ENCODE measurements around the gene GALR1.

GALR1 gene

DNA sequence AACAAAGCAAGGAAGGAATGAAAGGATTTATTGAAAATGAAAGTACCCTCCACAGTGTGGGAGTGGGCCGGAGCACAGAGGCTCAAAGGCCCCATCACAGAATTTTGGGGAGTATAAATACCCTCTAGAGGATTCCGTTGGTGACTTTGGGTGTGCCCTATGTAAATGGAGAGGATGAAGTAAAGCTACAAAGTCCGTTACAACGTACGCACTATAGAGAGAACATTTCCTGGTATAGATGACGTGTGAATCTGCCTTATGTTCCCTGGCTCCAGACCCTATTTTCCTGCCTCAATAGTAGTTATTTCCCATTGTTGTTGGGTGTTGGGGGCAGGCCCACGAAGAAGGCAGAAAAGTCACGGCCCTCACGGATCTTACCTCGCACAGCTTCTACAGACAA, 65.3 kb downstream of the GALR1 start:
- intact Hi-C loops (cut with DNase I): no loop called here
- no peak for DNase-seq

DNA sequence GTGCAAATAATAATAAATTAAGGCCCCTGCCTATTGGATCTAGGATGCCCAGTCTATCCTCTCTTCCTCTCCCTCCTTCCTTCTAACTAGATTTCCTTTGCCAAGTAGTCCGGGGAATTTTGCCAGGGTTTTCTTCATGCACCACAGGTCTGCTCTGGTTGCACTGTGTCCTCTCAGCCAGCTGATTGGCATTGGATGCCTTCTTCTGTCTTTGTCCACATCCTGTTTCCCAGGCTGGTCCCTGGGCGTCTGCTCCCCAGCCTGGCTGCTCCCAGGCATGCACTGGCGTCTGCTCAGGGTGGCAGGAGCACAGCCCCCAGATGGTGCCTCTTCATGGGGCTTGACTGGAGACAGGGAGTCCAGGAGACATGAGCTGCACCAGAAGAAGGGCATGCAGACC, 66.4 kb downstream of the GALR1 start:
- DNase-seq: no peak
- intact Hi-C loops (cut with DNase I): no loop called here

GRCh38 chr18:77316641-77317040, 67.0 kb downstream of the GALR1 start:
- intact Hi-C loops (cut with DNase I): no loop called here
- no peak for DNase-seq

DNA sequence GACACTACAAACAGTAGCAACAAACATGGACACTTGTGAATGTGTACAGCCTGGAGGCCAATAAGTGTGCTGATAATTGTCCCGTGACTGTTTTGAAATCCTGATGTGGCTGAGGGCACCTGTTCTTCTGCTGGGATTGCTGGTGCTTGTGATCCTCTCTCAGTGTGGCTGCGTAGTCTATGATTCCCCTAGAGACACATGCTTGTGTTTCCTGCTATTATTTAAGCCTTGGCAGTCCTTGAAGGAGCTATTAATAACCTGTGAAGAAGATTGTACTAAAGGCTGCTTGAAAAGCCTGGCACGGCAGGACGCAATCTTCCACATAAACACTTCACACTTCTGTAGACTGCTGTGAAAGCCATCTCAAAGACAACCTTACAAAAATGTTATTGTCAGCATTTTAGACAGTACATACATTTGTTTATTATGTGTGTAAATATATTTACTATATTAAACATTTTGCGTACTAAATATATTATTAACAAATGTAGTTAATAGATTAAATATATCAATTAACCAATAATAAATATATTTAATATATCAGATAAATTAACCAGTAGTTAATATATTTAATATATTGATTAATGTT, 71.4 kb downstream of the GALR1 start:
- no peak for DNase-seq
- intact Hi-C loops (cut with DNase I): no loop called here

DNA sequence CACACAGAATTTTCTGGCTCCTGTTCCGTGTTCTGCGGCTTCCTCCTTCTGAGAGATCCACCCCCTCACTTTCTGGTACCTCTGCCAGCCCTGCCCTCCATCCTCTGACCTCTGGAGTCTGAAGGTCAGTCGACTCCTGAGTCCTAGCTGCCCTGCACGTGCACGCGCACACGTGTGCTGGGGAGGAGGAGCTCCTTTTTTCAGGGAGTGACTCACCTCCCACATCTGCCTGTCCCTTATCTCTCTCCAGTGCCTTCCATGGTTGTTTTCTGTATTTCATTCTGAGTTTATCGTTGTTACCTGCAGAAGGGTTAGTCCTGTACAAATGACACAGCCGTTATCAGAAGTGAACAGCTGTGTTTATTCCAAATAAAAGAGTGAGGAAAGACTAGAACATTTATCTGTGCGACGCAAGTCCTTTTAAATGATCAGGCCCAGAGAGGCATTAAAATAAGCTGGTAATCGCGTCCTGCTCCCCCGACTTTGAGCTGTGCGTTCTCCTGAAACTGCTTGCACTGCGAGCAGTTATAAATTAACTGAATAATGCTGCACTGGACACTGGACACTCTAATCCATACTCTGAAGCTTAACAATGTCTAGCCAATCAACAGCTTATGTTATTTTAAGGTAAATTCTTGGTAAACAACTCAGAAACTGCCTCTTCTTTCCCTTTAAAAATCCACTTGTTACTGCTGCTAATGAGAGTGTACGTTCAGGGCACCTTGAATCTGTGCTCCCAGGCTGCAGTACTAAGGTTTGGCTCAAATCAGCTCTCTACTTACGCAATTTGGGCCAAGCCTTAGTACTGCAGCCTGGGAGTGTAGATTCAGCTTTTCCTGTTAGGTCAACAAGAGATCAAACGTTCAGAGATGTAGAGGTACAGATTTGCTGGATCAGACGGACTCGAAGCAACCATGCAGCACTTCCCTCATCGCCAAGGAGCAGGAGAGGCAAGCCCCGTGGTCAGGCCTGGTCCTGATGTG, 72.5 kb downstream of the GALR1 start:
- intact Hi-C loops (cut with DNase I): no loop called here
- no peak for DNase-seq

DNA sequence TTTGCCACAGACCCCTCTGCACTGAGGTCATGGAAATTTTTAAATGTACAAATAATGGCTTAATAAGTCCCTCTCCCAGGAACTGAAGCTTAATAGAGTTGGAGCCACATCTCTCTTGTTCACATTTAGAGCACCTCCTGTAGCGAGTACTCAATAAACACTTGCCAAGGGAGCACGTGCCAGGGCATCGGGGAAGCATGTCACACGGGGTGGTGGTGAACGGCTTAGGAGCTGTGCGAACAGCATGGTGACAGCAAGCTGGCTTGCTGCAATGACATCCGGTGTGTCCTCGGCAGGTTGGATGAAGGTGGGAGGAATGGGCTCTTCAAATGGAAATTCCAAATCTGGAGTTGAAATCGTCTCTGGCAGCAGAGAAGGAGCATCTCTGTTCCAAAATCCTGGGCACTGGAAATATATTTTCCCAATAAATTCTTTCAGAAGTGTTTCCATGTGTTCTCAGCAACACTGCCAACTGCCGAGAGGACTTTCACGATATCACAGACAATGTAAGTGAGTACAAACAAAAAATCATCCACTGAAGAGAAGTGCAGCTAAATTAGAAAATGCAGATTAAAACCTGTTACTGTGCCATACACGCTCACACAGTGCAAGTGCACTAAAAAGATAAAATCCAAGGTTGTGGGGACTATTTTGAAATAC, 74.1 kb downstream of the GALR1 start:
- peak in 1 of 10 donors; percentile 37 for DNase-seq
- intact Hi-C loops (cut with DNase I): no loop called here

Measured in posterior cingulate gyrus (tissue), 11 donors.